Psoas muscle (tissue), 8 donors: ENCODE data around the gene BAK1. TPM values are rescaled to one million over a fixed set of nuclear protein-coding genes. Genes with fewer than 3 reads are reported as not detected.

Experiments used
- ATAC-seq, 4 donors: fragments of 200-7000 bp; cut with Tn5 transposase; one replicate each; pipeline ENCODE4 v1.9.1; 2020; ENCODE audit warnings: moderate library complexity in 3 of 4, mild to moderate bottlenecking in 2 of 4
- DNase-seq, 2 donors: peaks; one replicate each; pipeline ENCODE4 v3.0.0-alpha.2; 2020
- H3K27ac ChIP-seq: fragments of 200-600 bp; one replicate; pipeline ENCODE4 v1.8.0; 2022
- H3K27me3 ChIP-seq, 3 donors: fragments of 200-600 bp in 1 of 3; one replicate each; pipeline versions ENCODE4 v1.6.1 to v1.8.0; 2013 to 2022; ENCODE audit warnings: low read length in 2 of 3, mild to moderate bottlenecking in 2 of 3, moderate library complexity in 1 of 3; ENCODE audit not compliant: insufficient read depth in 3 of 3
- H3K36me3 ChIP-seq, 2 donors: fragments of 200-600 bp in 1 of 2; one replicate each; pipeline versions ENCODE4 v1.6.1 to v1.8.0; 2013 to 2022; ENCODE audit warnings: low read depth in 1 of 2, mild to moderate bottlenecking in 1 of 2, moderate library complexity in 1 of 2; ENCODE audit not compliant: insufficient read depth in 1 of 2
- H3K4me1 ChIP-seq: fragments of 200-600 bp; one replicate; pipeline ENCODE4 v1.8.0; 2022
- H3K4me3 ChIP-seq: fragments of 200-600 bp; one replicate; pipeline ENCODE4 v1.8.0; 2022; ENCODE audit warnings: mild to moderate bottlenecking
- H3K9me3 ChIP-seq: fragments of 200-600 bp; one replicate; pipeline ENCODE4 v1.8.0; 2022
- CTCF ChIP-seq: fragments of 200-600 bp; IDR thresholded peaks from one replicate; pipeline ENCODE4 v1.8.0; 2022; ENCODE audit warnings: antibody characterized with exemption
- WGBS, 3 donors: extraction: QIAGEN DNeasy Blood & Tissue Kit; methylation state at CpG; one replicate each; pipeline versions ENCODE4 v1.1.6 to v1.1.7; 2013; 5-methylcytosine and 5-hydroxymethylcytosine counted together
- intact Hi-C, 2 donors: fragments of 100-400 bp; cut with DNase I; formaldehyde crosslinking; loops; one replicate each; pipeline versions ENCODE4 v1.11.0 to v1.14.2; 2022
- long read RNA-seq, 2 donors: library from polyadenylated mRNA; unstranded; transcript quantifications; one replicate each; pipeline ENCODE4 v2.0.0, GENCODE V29; 2021
- polyA plus RNA-seq, 3 donors: library from polyadenylated mRNA; stranded (reverse); fragments of 200-250 nt; gene quantifications; one replicate each; pipeline ENCODE4 v1.2.3, GENCODE V29; 2013
- total RNA-seq, 4 donors: library from RNA; stranded (reverse); fragmentation: NEBNext Ultra II Directional in 2 of 4; extraction: Animal tissue kit (Norgen Biotek cat#: 25700) in 2 of 4; gene quantifications; one replicate each; pipeline versions ENCODE4 v1.2.1 to v1.2.4, GENCODE V29; 2021 to 2023
- donor health status: healthy with polysubstance abuse.
- donor health status: DM: no; HTN: no; CAD: no; lungs with moderate emphysema.
- donor health status: Bipolar disorder and iron deficiency.
- donor health status: healthy.
- donor health status: DM: yes; HTN: yes; CAD: no.
- donor health status: DM: no; HTN: no; CAD: no.
- donor health status: DM: no; HTN: no; CAD: no.
- donor health status: DM: yes; HTN: yes; CAD: no.

The BAK1 gene
- total RNA-seq (10 to 100 TPM; 10.3 to 22.1 (median 17.6) TPM), polyA plus RNA-seq (10 to 100 TPM; 19.8 to 55.9 (median 55.0) TPM)
- long read RNA-seq, donor 1, transcript BAK1-202 (6 exons, 2,136 nt) = major isoform, 25 of 26 reads
- long read RNA-seq, donor 1, partial matches to known transcripts = 0 of 26 reads
- long read RNA-seq, donor 1, other reads (novel, unspliced or antisense) = 1 of 26 reads
- long read RNA-seq, donor 2, transcript BAK1-202 (6 exons, 2,136 nt) = major isoform, 73 of 77 reads
- long read RNA-seq, donor 2, partial matches to known transcripts = 1 of 77 reads
- long read RNA-seq, donor 2, other reads (novel, unspliced or antisense) = 3 of 77 reads

DNA sequence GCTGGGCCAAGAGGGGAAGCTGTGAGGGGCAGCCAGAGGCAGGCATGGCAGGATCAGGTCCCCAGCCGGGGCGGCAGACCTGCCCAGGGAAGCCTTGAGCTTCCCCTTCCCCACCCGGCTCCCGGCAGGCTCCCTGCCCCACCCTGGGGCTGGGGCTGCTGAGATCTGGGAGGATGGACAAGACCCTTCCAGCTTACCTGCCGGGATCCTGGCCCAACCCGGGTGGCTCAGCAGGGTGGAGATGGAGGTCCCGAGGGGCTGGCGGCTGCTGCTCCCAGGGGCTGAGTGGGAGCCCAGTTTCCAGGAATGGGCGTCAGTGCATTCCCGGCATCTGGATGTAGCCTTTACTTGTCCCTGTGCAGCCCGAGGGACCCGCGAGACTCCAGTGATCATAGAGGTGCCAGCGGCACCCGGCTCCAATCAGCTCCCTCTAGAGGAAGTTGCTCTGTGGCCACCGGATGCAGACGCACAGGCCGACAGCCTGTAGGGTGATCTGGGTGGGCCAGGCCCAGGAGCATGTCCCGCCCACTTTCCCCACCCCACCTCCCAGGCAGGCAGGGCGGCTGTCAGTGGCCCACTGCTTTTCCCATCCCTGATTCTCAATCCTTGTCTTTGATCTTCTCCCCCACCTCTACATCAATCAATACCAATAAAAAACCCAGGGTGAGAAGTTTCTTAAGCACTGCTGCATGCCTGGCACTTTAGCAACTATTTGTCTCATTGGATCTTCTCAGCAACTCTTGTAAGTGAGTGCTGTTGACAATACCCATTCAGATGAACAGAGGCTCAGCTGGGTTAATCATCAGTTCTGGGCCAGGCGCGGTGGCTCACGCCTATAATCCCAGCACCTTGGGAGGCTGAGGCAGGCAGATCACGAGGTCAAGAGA lies at the start of gene BAK1:
TSS of gene BAK1 (minus strand) at position 449 of the 887 bp plus-strand sequence. CDS start 2,672 bp downstream, outside the sequence.
- intact Hi-C loops = loop anchor here (5.0 to 10.0 kb wide), 3 partner anchors 125 to 575 kb away; partner anchors contain the start of gene ZBTB9 (in 2 of the 2)
- Histone ChIP-seq H3K4me3 (peak within 1 kb of the TSS; percentile 89), H3K36me3 (peaks cover 4 to 20% of the 10 kb centered on the region in 2 donors), H3K27me3 (no peaks in the 10 kb centered on the region), H3K9me3 (no peaks in the 10 kb centered on the region), H3K27ac (peak within 1 kb of the TSS; percentile 73), H3K4me1 (peaks cover 3% of the 10 kb centered on the region)
- ATAC-seq (peak; percentile 92 to 98 (median 95)), DNase-seq (peak; percentile 89 to 94)
- WGBS, 3 donors = 5 to 14% (median 5%) methylated on average over 19 to 24 of the region's 24 CpGs
- TF ChIP-seq CTCF = peak; percentile 46

DNA sequence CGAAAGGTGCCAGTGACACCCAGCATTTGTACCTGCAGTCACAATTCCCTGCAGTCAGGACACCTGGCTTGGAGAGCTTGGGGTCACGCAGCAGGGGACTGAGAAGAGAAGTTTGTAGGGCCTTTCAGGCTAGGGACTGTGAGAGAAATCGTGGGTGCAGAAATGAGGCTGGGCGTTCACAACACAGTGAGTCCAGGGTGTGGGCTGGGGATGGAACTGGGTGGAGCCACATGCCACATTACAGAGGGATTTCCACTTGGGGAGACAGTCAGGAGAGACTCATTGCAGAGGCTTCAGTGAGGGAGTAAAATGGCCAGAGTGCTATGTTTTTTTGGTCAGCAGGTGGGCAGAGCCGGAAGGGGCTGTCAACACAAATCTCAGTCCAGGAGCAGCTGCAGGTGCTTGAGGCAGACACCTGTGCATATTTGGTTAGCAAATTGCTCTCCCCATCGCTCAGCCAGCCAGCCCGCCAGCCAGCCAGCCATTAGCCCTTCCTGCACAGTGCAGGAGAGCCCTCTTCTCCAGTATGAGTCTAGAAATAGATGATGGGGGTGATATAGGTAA lies 48.4 kb upstream of the BAK1 start:
- H3K36me3 ChIP-seq = no peaks in the 10 kb centered on the region
- H3K27me3 ChIP-seq = no peaks in the 10 kb centered on the region
- WGBS, 3 donors = 85 to 86% (median 86%) methylated on average over 7 of the region's 7 CpGs
- H3K4me1 ChIP-seq = no peaks in the 10 kb centered on the region
- TF ChIP-seq CTCF = no peak
- ATAC-seq = no peak
- no peak overlapping the region for H3K4me3 ChIP-seq
- intact Hi-C loops = no loop called here
- DNase-seq = no peak
- no peak overlapping the region for H3K27ac ChIP-seq
- H3K9me3 ChIP-seq = no peaks in the 10 kb centered on the region

DNA sequence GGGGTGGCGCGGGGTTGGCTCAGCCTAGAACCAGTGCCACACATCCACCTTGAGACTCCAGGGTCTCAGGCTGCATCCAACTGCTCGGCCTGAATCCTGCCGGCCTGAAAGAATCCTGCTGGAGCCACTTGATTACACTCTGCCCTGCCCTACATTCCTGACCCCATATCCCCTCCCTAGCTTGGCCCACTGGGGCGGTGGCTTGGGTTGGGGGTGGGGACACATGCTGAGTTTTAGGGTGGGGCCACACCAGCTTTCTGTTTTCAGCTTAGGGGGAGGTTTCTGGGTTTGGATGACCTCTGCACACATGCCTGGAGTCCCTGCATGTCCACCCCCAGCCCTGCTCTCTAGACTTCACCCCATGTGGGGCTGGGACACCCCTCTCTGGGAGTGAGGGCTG lies 47.8 kb upstream of the BAK1 start:
- H3K9me3 ChIP-seq = no peaks in the 10 kb centered on the region
- H3K27ac ChIP-seq = no peak overlapping the region
- intact Hi-C loops = no loop called here
- no peaks in the 10 kb centered on the region for H3K27me3 ChIP-seq
- H3K4me3 ChIP-seq = no peak overlapping the region
- no peak for TF ChIP-seq CTCF
- WGBS, 3 donors = 61 to 72% (median 66%) methylated on average over 5 of the region's 5 CpGs
- H3K36me3 ChIP-seq = no peaks in the 10 kb centered on the region
- no peaks in the 10 kb centered on the region for H3K4me1 ChIP-seq
- ATAC-seq = no peak
- DNase-seq = no peak

DNA sequence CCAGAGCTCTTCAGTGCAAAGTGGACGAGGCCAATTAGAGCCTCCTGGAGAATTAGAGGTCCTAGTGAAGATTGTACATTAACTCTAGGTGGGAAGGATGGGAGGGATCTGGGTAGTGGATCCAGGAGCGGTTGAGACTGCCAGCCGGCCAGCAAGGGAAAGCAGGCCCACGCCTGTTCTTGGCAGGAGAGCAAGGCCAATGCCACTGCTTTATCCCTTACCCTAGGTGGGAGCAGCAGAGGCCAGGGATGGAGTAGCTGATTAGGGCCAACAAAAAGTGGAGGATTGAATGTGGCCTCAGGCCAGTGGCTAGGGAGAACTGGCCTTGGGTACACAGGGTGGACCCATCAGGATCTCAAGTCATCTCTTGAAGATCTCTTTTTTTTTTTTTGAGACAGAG lies 44.8 kb upstream of the BAK1 start:
- Histone ChIP-seq H3K36me3 (no peaks in the 10 kb centered on the region), H3K4me3 (no peak overlapping the region), H3K4me1 (peaks cover 3% of the 10 kb centered on the region), H3K27me3 (peaks cover 0 to 19% (median 5%) of the 10 kb centered on the region in 3 donors), H3K9me3 (no peaks in the 10 kb centered on the region), H3K27ac (no peak overlapping the region)
- TF ChIP-seq CTCF = no peak
- WGBS, 3 donors = 82 to 90% (median 85%) methylated on average over 4 of the region's 4 CpGs
- DNase-seq = no peak
- intact Hi-C loops = no loop called here
- ATAC-seq = no peak
